Liver (tissue), 9 donors: ENCODE measurements around the gene UGT1A9. TPM values are rescaled to one million over a fixed set of nuclear protein-coding genes. Genes with fewer than 3 reads are reported as not detected.
A peak's percentile ranks its signal among the peaks of the same experiment; 100 is the strongest.
"Not testable (repeated sequence)": the region's sequence is repeated elsewhere in the genome, so short reads cannot be mapped to it uniquely, and the experiment has no call there.

Experiments
- DNase-seq: peaks from one replicate; pipeline ENCODE4 v3.0.0-alpha.2; 2017; ENCODE audit warnings: low spot score
- H3K27ac ChIP-seq, 2 donors: one replicate each; pipeline ENCODE4 v1.7.0; 2013; ENCODE audit warnings: inconsistent platforms in 2 of 2, low read length in 2 of 2, control low read depth in 1 of 2, low read depth in 1 of 2, mild to moderate bottlenecking in 1 of 2
- H3K27me3 ChIP-seq, 4 donors: one replicate each; pipeline versions ENCODE4 v1.6.1 to v1.7.0; 2013; ENCODE audit warnings: low read length in 3 of 4, inconsistent platforms in 1 of 4, mild to moderate bottlenecking in 1 of 4, moderate library complexity in 1 of 4; ENCODE audit not compliant: control insufficient read depth in 4 of 4, insufficient read depth in 4 of 4
- H3K36me3 ChIP-seq, 4 donors: one replicate each; pipeline versions ENCODE4 v1.6.1 to v1.7.0; 2013; ENCODE audit warnings: low read length in 3 of 4, mild to moderate bottlenecking in 3 of 4, low read depth in 1 of 4, moderate library complexity in 1 of 4; ENCODE audit not compliant: control insufficient read depth in 4 of 4, insufficient read depth in 3 of 4
- H3K4me1 ChIP-seq, 4 donors: one replicate each; pipeline versions ENCODE4 v1.6.1 to v1.7.0; 2013; ENCODE audit warnings: low read length in 3 of 4, mild to moderate bottlenecking in 3 of 4, moderate library complexity in 1 of 4; ENCODE audit not compliant: control insufficient read depth in 4 of 4, insufficient read depth in 4 of 4
- H3K4me3 ChIP-seq, 3 donors: one replicate each; pipeline versions ENCODE4 v1.6.1 to v1.7.0; 2013; ENCODE audit warnings: low read length in 3 of 3, control low read depth in 1 of 3, low read depth in 1 of 3, mild to moderate bottlenecking in 1 of 3
- H3K9ac ChIP-seq, 2 donors: one replicate each; pipeline ENCODE4 v1.7.0; 2013; ENCODE audit warnings: low read length in 2 of 2, mild to moderate bottlenecking in 2 of 2, moderate library complexity in 2 of 2, control low read depth in 1 of 2, low read depth in 1 of 2
- H3K9me3 ChIP-seq, 4 donors: one replicate each; pipeline versions ENCODE4 v1.6.1 to v1.7.0; 2013; ENCODE audit warnings: low read length in 3 of 4; ENCODE audit not compliant: control insufficient read depth in 4 of 4
- ATF3 ChIP-seq: IDR thresholded peaks from 2 replicates; pipeline ENCODE4 v1.6.1; 2016; ENCODE audit warnings: antibody characterized with exemption
- CTCF ChIP-seq: fragments of 150-350 bp; IDR thresholded peaks from 2 replicates; pipeline ENCODE4 v1.5.1; 2017; ENCODE audit warnings: improper control_type of control experiment, low read depth, low read length; ENCODE audit not compliant: missing input control
- EGR1 ChIP-seq, 2 donors: IDR thresholded peaks; 2 replicates each; pipeline ENCODE4 v1.6.1; 2016 to 2018; ENCODE audit warnings: antibody characterized with exemption in 2 of 2, low read depth in 2 of 2
- FOXA1 ChIP-seq: IDR thresholded peaks from 2 replicates; pipeline ENCODE4 v1.6.1; 2016; ENCODE audit warnings: antibody characterized with exemption
- FOXA2 ChIP-seq: IDR thresholded peaks from 2 replicates; pipeline ENCODE4 v1.6.1; 2016; ENCODE audit warnings: antibody characterized with exemption
- GABPA ChIP-seq, 2 donors: IDR thresholded peaks in 1 of 2; conservative IDR thresholded peaks in 1 of 2; 2 replicates each; pipeline ENCODE4 v1.6.1; 2016; ENCODE audit warnings: antibody characterized with exemption in 2 of 2, mild to moderate bottlenecking in 1 of 2, moderate library complexity in 1 of 2
- HNF4A ChIP-seq, 2 donors: conservative IDR thresholded peaks; 2 replicates each; pipeline ENCODE4 v1.6.1; 2016; ENCODE audit warnings: antibody characterized with exemption in 2 of 2, mild to moderate bottlenecking in 2 of 2
- HNF4G ChIP-seq: IDR thresholded peaks from 2 replicates; pipeline ENCODE4 v1.6.1; 2016; ENCODE audit warnings: antibody characterized with exemption
- JUND ChIP-seq, 2 donors: IDR thresholded peaks; 2 replicates each; pipeline ENCODE4 v1.6.1; 2016; ENCODE audit warnings: antibody characterized with exemption in 2 of 2
- MAX ChIP-seq: IDR thresholded peaks from 2 replicates; pipeline ENCODE4 v1.6.1; 2016; ENCODE audit warnings: antibody characterized with exemption
- NR2F2 ChIP-seq: IDR thresholded peaks from 2 replicates; pipeline ENCODE4 v1.6.1; 2016; ENCODE audit warnings: antibody characterized with exemption
- RAD21 ChIP-seq, 2 donors: IDR thresholded peaks; 2 replicates each; pipeline ENCODE4 v1.6.1; 2016; ENCODE audit warnings: antibody characterized with exemption in 2 of 2, mild to moderate bottlenecking in 2 of 2
- REST ChIP-seq: IDR thresholded peaks from 2 replicates; pipeline ENCODE4 v1.6.1; 2016; ENCODE audit warnings: antibody characterized with exemption, mild to moderate bottlenecking
- RXRA ChIP-seq, 2 donors: IDR thresholded peaks; 2 replicates each; pipeline ENCODE4 v1.6.1; 2017 to 2018; ENCODE audit warnings: antibody characterized with exemption in 2 of 2, mild to moderate bottlenecking in 1 of 2
- SP1 ChIP-seq: IDR thresholded peaks from 2 replicates; pipeline ENCODE4 v1.6.1; 2018; ENCODE audit warnings: antibody characterized with exemption, mild to moderate bottlenecking
- TAF1 ChIP-seq: conservative IDR thresholded peaks from 2 replicates; pipeline ENCODE4 v1.6.1; 2016; ENCODE audit warnings: antibody characterized with exemption, mild to moderate bottlenecking
- YY1 ChIP-seq: IDR thresholded peaks from 2 replicates; pipeline ENCODE4 v1.6.1; 2016; ENCODE audit warnings: antibody characterized with exemption, mild to moderate bottlenecking
- ZBTB33 ChIP-seq: IDR thresholded peaks from 2 replicates; pipeline ENCODE4 v1.6.1; 2016; ENCODE audit warnings: antibody characterized with exemption
- whole genome bisulfite sequencing: extraction: QIAGEN DNeasy Blood & Tissue Kit; methylation state at CpG from one replicate; pipeline ENCODE4 v1.1.7; 2013; 5-methylcytosine and 5-hydroxymethylcytosine counted together
- polyA plus RNA-seq, 2 donors: library from polyadenylated mRNA; stranded (reverse) in 1 of 2; unstranded in 1 of 2; fragments of 200-250 nt in 1 of 2; fragments of >200 nt in 1 of 2; fragmentation: Nextera tagmentation in 1 of 2; extraction: Ambion mirVana in 1 of 2; gene quantifications; one replicate each; pipeline versions ENCODE4 v1.2.1 to v1.2.3, GENCODE V29; 2013 to 2015
- total RNA-seq, 2 donors: library from RNA; depleted of rRNA; stranded (reverse); fragments of >200 nt; gene quantifications; one replicate each; pipeline ENCODE4 v1.2.3, GENCODE V29; 2014
- donor health status: healthy.
- donor health status: healthy.
- donor health status: healthy.
- donor health status: healthy.
- donor health status: healthy.

Gene UGT1A9
- total and polyA plus RNA-seq, 4 donors = 14.3 to 62.3 (median 23.8) TPM; not detected in 1

- H3K4me1 ChIP-seq = peaks cover 12 to 65% (median 41%) of the 10 kb centered on the region in 4 donors
- H3K9me3 ChIP-seq, H3K9ac ChIP-seq, DNase-seq, H3K36me3 ChIP-seq, H3K27me3 ChIP-seq: not testable (repeated sequence)
- 63% methylated on average over 2 of the region's 2 CpGs for WGBS
- H3K27ac ChIP-seq = peak overlapping the region; percentile 49 to 65
- TF ChIP-seq REST = peak; percentile 0
- H3K4me3 ChIP-seq = peak overlapping the region in 1 of 3 donors; percentile 22
Measured at GRCh38 chr2:233745838-233746237, 74.1 kb downstream of the UGT1A9 start.

- 44% methylated on average over 10 of the region's 10 CpGs for WGBS
- no peak for DNase-seq
- peak overlapping the region; percentile 57 to 65 for H3K27ac ChIP-seq
- no peaks in the 10 kb centered on the region for H3K9me3 ChIP-seq
- peak overlapping the region in 1 of 3 donors; percentile 23 for H3K4me3 ChIP-seq
- H3K36me3 ChIP-seq = peaks cover 0 to 4% (median 2%) of the 10 kb centered on the region in 4 donors
- H3K9ac ChIP-seq = no peak overlapping the region
- TF ChIP-seq EGR1 (IDR thresholded peaks at IDR 0.05; ENCODE audit: low read depth in 2 of 2) (peak in 1 of 2 donors; percentile 23), FOXA1 (no peak), HNF4A (conservative IDR thresholded peaks at IDR 0.05) (peak; percentile 34 to 69), HNF4G (peak; percentile 21), RAD21 (IDR thresholded peaks at IDR 0.05) (peak; percentile 4 to 10), TAF1 (no peak), FOXA2 (peak; percentile 13), ATF3 (no peak), ZBTB33 (peak; percentile 16), RXRA (IDR thresholded peaks at IDR 0.05) (peak; percentile 90 to 97), NR2F2 (no peak), JUND (IDR thresholded peaks at IDR 0.05) (peak in 1 of 2 donors; percentile 58), YY1 (peak; percentile 75), CTCF (no peak), GABPA (IDR thresholded peaks at IDR 0.05 in 1 of 2, conservative IDR thresholded peaks at IDR 0.05 in 1 of 2) (no peak), MAX (peak; percentile 33), REST (no peak), SP1 (no peak)
- H3K4me1 ChIP-seq = peaks cover 12 to 68% (median 44%) of the 10 kb centered on the region in 4 donors
- H3K27me3 ChIP-seq = no peaks in the 10 kb centered on the region
Measured at GRCh38 chr2:233746475-233747282, 75.0 kb downstream of the UGT1A9 start.
